HL-60 (cell line): ENCODE data around the gene IL22RA1.

Source experiments
- CTCF ChIP-seq: IDR thresholded peaks from one replicate; pipeline ENCODE4 v1.5.1; 2011; ENCODE audit warnings: low read length, control low read depth, inconsistent platforms; ENCODE audit not compliant: insufficient read depth
- TF ChIP-seq, protein P1 (sequence below): IDR thresholded peaks from 2 replicates; pipeline ENCODE4 v1.6.1; 2012; ENCODE audit warnings: low read depth; ENCODE audit not compliant: insufficient replicate concordance

- TF ChIP-seq CTCF = no peak
- TF ChIP-seq, protein P1, sequence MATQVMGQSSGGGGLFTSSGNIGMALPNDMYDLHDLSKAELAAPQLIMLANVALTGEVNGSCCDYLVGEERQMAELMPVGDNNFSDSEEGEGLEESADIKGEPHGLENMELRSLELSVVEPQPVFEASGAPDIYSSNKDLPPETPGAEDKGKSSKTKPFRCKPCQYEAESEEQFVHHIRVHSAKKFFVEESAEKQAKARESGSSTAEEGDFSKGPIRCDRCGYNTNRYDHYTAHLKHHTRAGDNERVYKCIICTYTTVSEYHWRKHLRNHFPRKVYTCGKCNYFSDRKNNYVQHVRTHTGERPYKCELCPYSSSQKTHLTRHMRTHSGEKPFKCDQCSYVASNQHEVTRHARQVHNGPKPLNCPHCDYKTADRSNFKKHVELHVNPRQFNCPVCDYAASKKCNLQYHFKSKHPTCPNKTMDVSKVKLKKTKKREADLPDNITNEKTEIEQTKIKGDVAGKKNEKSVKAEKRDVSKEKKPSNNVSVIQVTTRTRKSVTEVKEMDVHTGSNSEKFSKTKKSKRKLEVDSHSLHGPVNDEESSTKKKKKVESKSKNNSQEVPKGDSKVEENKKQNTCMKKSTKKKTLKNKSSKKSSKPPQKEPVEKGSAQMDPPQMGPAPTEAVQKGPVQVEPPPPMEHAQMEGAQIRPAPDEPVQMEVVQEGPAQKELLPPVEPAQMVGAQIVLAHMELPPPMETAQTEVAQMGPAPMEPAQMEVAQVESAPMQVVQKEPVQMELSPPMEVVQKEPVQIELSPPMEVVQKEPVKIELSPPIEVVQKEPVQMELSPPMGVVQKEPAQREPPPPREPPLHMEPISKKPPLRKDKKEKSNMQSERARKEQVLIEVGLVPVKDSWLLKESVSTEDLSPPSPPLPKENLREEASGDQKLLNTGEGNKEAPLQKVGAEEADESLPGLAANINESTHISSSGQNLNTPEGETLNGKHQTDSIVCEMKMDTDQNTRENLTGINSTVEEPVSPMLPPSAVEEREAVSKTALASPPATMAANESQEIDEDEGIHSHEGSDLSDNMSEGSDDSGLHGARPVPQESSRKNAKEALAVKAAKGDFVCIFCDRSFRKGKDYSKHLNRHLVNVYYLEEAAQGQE = no peak
Measured at GRCh38 chr1:24071941-24072340, 71.0 kb downstream of the IL22RA1 start.
